GM19023 (cell line): ENCODE measurements around the gene NRXN3.
"Not testable (repeated sequence)": the region's sequence is repeated elsewhere in the genome, so short reads cannot be mapped to it uniquely, and the experiment has no call there.

ENCODE experiments used
- ATAC-seq: cut with Tn5 transposase; IDR thresholded peaks from one replicate; pipeline ENCODE4 v1.9.1; 2021; ENCODE audit warnings: mild to moderate bottlenecking, moderate library complexity; ENCODE audit not compliant: unreplicated experiment

The NRXN3 gene

GRCh38 chr14:79094951-79095350 lies 924.8 kb downstream of the NRXN3 start:
- ATAC-seq = no peak

GRCh38 chr14:79096811-79097210 lies 926.6 kb downstream of the NRXN3 start:
- ATAC-seq = no peak

GRCh38 chr14:79098324-79098723 lies 928.2 kb downstream of the NRXN3 start:
- ATAC-seq = no peak

GRCh38 chr14:79100578-79100977 lies 930.4 kb downstream of the NRXN3 start:
- no peak for ATAC-seq

GRCh38 chr14:79101388-79101787 lies 931.2 kb downstream of the NRXN3 start:
- ATAC-seq = no peak

GRCh38 chr14:79103764-79104163 lies 933.6 kb downstream of the NRXN3 start:
- no peak for ATAC-seq

GRCh38 chr14:79110564-79110963 lies 940.4 kb downstream of the NRXN3 start:
- not testable (repeated sequence) for ATAC-seq

GRCh38 chr14:79111987-79112501 lies 941.9 kb downstream of the NRXN3 start:
- no peak for ATAC-seq

GRCh38 chr14:79117561-79117960 lies 947.4 kb downstream of the NRXN3 start:
- ATAC-seq = no peak

GRCh38 chr14:79118291-79118690 lies 948.1 kb downstream of the NRXN3 start:
- ATAC-seq = no peak

GRCh38 chr14:79134361-79134760 lies 964.2 kb downstream of the NRXN3 start:
- ATAC-seq = no peak

GRCh38 chr14:79136071-79137044 lies 966.2 kb downstream of the NRXN3 start:
- no peak for ATAC-seq

GRCh38 chr14:79137045-79137430 lies 966.9 kb downstream of the NRXN3 start:
- no peak for ATAC-seq

GRCh38 chr14:79137836-79138235 lies 967.7 kb downstream of the NRXN3 start:
- no peak for ATAC-seq

GRCh38 chr14:79144896-79145295 lies 974.7 kb downstream of the NRXN3 start:
- no peak for ATAC-seq

- no peak for ATAC-seq
Measured at GRCh38 chr14:79150226-79150625, 980.1 kb downstream of the NRXN3 start.

GRCh38 chr14:79157369-79157768 lies 987.2 kb downstream of the NRXN3 start:
- ATAC-seq = no peak

- ATAC-seq = no peak
Measured at GRCh38 chr14:79161571-79161970, 991.4 kb downstream of the NRXN3 start.

- ATAC-seq = no peak
Measured at GRCh38 chr14:79162833-79163232, 992.7 kb downstream of the NRXN3 start.

GRCh38 chr14:79165471-79166090 lies 995.4 kb downstream of the NRXN3 start:
- no peak for ATAC-seq

GRCh38 chr14:79166171-79166570 lies 996.0 kb downstream of the NRXN3 start:
- ATAC-seq = no peak

GRCh38 chr14:79167957-79168356 lies 997.8 kb downstream of the NRXN3 start:
- ATAC-seq = no peak
